Measurements from ENCODE around the gene TMED6.

DNA sequence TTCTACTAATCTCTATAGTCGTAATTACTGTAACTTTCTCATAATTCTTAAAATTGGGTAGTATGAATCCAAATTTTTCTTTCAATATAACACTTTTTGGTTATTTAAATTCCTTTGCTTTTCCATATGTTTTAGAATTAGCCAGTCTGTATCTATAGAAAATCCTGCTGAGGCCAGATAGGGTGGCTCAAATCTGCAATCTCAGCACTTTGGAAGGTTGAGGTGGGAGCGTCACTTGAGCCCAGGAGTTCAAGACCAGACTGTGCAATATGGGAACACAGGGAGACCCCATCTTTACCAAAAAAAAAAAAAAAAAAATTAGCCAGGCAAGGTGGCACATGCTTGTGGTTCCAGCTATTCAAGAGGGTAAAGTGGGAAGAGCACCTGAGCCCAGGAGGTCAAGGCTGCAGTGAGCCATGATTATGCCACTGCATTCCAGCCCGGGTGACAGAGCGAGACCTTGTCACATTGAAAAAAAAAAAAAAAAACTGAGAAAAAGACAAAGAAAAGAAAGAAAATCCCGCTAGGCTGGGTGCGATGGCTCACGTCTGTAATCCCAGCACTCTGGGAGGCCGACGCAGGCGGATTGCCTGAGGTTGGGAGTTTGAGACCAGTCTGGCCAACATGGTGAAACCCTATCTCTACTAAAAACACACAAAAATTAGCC lies 24.9 kb upstream of the TMED6 start:
- TF ChIP-seq, protein P1, sequence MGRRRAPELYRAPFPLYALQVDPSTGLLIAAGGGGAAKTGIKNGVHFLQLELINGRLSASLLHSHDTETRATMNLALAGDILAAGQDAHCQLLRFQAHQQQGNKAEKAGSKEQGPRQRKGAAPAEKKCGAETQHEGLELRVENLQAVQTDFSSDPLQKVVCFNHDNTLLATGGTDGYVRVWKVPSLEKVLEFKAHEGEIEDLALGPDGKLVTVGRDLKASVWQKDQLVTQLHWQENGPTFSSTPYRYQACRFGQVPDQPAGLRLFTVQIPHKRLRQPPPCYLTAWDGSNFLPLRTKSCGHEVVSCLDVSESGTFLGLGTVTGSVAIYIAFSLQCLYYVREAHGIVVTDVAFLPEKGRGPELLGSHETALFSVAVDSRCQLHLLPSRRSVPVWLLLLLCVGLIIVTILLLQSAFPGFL (CRISPR knock-in tag; IDR thresholded peaks at IDR 0.05; ENCODE audit: borderline replicate concordance) = no peak
- TF ChIP-seq ZNF121 (CRISPR knock-in tag; IDR thresholded peaks at IDR 0.05) = no peak
- no peak for TF ChIP-seq ERG (CRISPR knock-in tag; IDR thresholded peaks at IDR 0.05)
- TF ChIP-seq NR3C1 (CRISPR knock-in tag; conservative IDR thresholded peaks at IDR 0.05; ENCODE audit: low read depth) = no peak
- TF ChIP-seq, protein P2, sequence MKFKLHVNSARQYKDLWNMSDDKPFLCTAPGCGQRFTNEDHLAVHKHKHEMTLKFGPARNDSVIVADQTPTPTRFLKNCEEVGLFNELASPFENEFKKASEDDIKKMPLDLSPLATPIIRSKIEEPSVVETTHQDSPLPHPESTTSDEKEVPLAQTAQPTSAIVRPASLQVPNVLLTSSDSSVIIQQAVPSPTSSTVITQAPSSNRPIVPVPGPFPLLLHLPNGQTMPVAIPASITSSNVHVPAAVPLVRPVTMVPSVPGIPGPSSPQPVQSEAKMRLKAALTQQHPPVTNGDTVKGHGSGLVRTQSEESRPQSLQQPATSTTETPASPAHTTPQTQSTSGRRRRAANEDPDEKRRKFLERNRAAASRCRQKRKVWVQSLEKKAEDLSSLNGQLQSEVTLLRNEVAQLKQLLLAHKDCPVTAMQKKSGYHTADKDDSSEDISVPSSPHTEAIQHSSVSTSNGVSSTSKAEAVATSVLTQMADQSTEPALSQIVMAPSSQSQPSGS (CRISPR knock-in tag; IDR thresholded peaks at IDR 0.05; ENCODE audit: borderline replicate concordance, low read depth) = no peak
- TF ChIP-seq MXD4 (CRISPR knock-in tag; IDR thresholded peaks at IDR 0.05; ENCODE audit: borderline replicate concordance) = no peak
- TF ChIP-seq CBFB (CRISPR knock-in tag; IDR thresholded peaks at IDR 0.05; ENCODE audit: low read depth) = no peak
- TF ChIP-seq, protein P3, sequence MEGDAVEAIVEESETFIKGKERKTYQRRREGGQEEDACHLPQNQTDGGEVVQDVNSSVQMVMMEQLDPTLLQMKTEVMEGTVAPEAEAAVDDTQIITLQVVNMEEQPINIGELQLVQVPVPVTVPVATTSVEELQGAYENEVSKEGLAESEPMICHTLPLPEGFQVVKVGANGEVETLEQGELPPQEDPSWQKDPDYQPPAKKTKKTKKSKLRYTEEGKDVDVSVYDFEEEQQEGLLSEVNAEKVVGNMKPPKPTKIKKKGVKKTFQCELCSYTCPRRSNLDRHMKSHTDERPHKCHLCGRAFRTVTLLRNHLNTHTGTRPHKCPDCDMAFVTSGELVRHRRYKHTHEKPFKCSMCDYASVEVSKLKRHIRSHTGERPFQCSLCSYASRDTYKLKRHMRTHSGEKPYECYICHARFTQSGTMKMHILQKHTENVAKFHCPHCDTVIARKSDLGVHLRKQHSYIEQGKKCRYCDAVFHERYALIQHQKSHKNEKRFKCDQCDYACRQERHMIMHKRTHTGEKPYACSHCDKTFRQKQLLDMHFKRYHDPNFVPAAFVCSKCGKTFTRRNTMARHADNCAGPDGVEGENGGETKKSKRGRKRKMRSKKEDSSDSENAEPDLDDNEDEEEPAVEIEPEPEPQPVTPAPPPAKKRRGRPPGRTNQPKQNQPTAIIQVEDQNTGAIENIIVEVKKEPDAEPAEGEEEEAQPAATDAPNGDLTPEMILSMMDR (IDR thresholded peaks at IDR 0.05) = no peak
- TF ChIP-seq, protein P4, sequence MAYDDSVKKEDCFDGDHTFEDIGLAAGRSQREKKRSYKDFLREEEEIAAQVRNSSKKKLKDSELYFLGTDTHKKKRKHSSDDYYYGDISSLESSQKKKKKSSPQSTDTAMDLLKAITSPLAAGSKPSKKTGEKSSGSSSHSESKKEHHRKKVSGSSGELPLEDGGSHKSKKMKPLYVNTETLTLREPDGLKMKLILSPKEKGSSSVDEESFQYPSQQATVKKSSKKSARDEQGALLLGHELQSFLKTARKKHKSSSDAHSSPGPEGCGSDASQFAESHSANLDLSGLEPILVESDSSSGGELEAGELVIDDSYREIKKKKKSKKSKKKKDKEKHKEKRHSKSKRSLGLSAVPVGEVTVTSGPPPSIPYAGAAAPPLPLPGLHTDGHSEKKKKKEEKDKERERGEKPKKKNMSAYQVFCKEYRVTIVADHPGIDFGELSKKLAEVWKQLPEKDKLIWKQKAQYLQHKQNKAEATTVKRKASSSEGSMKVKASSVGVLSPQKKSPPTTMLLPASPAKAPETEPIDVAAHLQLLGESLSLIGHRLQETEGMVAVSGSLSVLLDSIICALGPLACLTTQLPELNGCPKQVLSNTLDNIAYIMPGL (CRISPR knock-in tag; IDR thresholded peaks at IDR 0.05) = no peak
- no peak for TF ChIP-seq ATF3 (CRISPR knock-in tag; conservative IDR thresholded peaks at IDR 0.05)
- TF ChIP-seq E2F4 (CRISPR knock-in tag; IDR thresholded peaks at IDR 0.05; ENCODE audit: borderline replicate concordance, low read depth) = no peak
- TF ChIP-seq IRF1 (CRISPR knock-in tag; IDR thresholded peaks at IDR 0.05) = no peak
- TF ChIP-seq TEAD4 (CRISPR knock-in tag; IDR thresholded peaks at IDR 0.05) = no peak
- TF ChIP-seq SMAD3 (CRISPR knock-in tag; IDR thresholded peaks at IDR 0.05; ENCODE audit: borderline replicate concordance) = no peak

All from WTC11 (cell line).